ENCODE results near the gene LAMC3.

The LAMC3 gene

GRCh38 chr9:131025953-131026858 is 17.2 kb downstream of the LAMC3 start:
- Mint-ChIP-seq H3K4me3 (no peak overlapping the region), H3K27me3 (ENCODE audit: low read depth) (peaks cover 11% of the 10 kb centered on the region), H3K4me1 (no peaks in the 10 kb centered on the region), H3K9me3 (no peaks in the 10 kb centered on the region), H3K36me3 (ENCODE audit: low read depth) (no peaks in the 10 kb centered on the region), H3K27ac (no peak overlapping the region)
- no peak for TF ChIP-seq CTCF (IDR thresholded peaks at IDR 0.05; ENCODE audit: unreplicated experiment in 3 of 3)

DNA sequence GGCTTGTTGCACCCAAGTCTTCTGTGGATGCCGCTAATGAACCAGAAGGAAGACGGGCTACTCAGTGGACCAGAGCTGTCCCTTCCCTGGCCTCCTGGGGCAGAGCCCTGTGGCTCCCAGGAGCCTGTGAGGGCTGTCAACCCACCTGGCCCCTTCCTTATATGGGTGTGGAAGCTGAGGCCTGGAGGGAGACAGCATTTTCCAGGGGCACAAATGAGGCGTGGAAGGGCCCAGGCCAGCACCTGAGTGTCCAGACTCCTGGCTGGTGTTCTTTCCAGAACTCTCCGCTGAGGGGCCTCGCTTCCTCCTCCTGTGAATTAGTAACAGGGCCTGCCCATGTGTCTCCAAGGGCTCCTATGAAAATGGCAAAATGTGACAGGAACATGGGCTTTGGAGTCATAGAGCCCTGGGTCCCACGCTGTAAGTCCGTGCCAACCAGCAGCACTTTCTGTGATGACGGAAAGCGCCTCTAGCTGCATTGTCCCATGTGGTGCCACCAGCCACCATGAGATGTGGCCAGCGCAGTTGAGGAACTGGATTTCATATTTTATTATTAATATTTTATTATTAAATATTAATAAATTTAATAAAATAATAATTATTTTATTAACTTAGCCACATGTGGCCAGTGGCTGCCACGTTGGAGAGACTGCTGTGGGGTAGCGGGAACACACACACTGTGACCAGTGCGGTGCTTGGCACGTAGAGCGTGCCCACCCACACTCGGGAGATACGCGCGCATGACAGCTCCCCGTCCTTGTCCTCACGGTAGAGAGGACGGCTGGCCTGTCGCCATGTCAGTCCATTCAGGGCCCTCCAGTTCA is 18.3 kb downstream of the LAMC3 start:
- Mint-ChIP-seq H3K36me3 (ENCODE audit: low read depth) (no peaks in the 10 kb centered on the region), H3K4me1 (no peaks in the 10 kb centered on the region), H3K9me3 (no peaks in the 10 kb centered on the region), H3K4me3 (no peak overlapping the region), H3K27ac (no peak overlapping the region), H3K27me3 (ENCODE audit: low read depth) (peaks cover 11% of the 10 kb centered on the region)
- TF ChIP-seq CTCF (IDR thresholded peaks at IDR 0.05; ENCODE audit: unreplicated experiment in 3 of 3), result no peak

DNA sequence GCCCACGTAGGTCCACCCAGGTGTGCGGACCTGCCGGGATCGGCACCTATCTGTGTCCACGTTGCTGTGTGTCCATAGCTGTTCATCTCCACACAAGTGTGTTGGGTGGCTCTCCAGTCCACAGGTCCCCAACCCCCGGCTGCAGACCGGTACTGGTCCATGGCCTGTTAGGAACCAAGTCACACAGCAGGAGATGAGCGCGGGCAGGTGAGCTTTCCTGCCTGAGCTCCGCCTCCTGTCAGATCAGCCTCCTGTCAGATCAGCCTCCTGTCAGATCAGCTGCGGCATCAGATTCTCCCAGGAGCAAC is 18.9 kb downstream of the LAMC3 start:
- Mint-ChIP-seq H3K4me3 (no peak overlapping the region), H3K9me3 (no peaks in the 10 kb centered on the region)

DNA sequence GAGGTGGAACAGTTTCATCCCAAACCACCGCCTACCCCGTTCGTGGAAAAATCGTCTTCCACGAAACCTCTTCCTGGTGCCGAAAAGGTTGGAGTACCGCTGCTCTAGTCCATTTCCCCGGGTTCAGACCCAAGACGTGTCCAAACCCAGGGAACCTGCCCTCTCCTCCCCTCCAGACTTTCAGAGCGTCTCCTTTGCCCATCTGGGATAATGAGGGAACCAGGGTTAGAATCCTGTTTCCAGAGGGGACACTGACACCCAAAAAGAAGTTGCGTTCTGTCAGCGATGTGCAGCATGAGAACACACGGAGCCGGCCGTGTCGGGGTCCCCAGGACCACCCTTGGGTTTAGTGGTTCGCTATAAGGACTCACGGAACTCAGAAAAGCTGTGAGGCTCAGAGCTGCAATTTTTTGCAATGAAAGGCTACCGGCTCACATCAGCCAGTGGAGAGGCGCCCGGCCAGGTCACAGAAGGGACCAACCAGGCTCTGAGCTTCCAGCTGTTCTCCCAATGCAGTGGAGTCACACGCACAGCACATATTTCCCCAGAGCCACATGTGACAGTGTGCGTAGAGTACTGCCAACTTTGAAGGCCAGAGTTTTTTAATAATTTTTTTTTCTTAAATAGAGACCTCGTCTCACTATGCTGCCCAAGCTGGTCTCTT is 19.4 kb downstream of the LAMC3 start:
- H3K27me3 Mint-ChIP-seq (ENCODE audit: low read depth), result peaks cover 11% of the 10 kb centered on the region
- H3K4me1 Mint-ChIP-seq, result no peaks in the 10 kb centered on the region
- H3K4me3 Mint-ChIP-seq, result no peak overlapping the region
- H3K9me3 Mint-ChIP-seq, result no peaks in the 10 kb centered on the region
- TF ChIP-seq CTCF (IDR thresholded peaks at IDR 0.05; ENCODE audit: unreplicated experiment in 3 of 3), result no peak
- H3K36me3 Mint-ChIP-seq (ENCODE audit: low read depth), result no peaks in the 10 kb centered on the region
- H3K27ac Mint-ChIP-seq, result no peak overlapping the region

More for the DNA sequence above, 18.9 kb downstream of the LAMC3 start:
- TF ChIP-seq CTCF (IDR thresholded peaks at IDR 0.05; ENCODE audit: unreplicated experiment in 3 of 3), result no peak
- Mint-ChIP-seq H3K27ac (no peak overlapping the region), H3K4me1 (no peaks in the 10 kb centered on the region), H3K27me3 (ENCODE audit: low read depth) (peaks cover 11% of the 10 kb centered on the region), H3K36me3 (ENCODE audit: low read depth) (no peaks in the 10 kb centered on the region)

DNA sequence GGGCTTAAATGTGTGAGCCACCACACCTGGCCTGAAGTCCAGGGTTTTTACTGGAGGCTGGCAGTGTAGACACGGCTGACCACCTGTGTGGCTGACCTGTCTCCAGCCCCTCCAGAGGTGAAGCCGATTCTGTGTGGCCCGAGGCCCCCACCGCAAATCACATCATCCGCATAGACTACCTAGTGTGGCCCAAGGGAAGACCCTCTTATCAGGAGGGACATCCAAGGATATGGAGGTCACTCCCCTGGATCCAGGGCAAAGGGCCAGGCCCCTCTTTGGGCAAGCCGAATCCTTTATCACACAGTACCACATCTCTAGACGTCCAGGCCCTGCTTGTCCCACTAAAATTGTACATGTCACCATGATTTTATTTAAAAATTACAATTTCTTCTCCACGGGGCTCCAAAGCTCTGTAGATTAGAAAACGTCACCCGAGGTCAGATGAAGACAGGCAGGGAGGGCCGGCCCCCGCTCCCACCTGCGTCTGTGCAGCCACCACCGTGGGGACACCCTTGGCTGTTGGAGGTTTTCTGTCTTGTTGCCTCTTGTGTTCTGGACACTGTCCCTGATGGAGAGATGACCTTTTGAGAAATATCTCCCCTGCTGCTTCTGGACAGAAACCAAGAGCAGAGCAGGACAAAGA is 20.1 kb downstream of the LAMC3 start:
- H3K4me1 Mint-ChIP-seq, result no peaks in the 10 kb centered on the region
- no peak overlapping the region for H3K27ac Mint-ChIP-seq
- peaks cover 7% of the 10 kb centered on the region for H3K27me3 Mint-ChIP-seq (ENCODE audit: low read depth)
- TF ChIP-seq CTCF (IDR thresholded peaks at IDR 0.05; ENCODE audit: unreplicated experiment in 3 of 3), result no peak
- no peaks in the 10 kb centered on the region for H3K36me3 Mint-ChIP-seq (ENCODE audit: low read depth)
- H3K9me3 Mint-ChIP-seq, result no peaks in the 10 kb centered on the region
- H3K4me3 Mint-ChIP-seq, result no peak overlapping the region

Data from nephron (organoid).